Testis (tissue), 3 donors: Measurements from ENCODE around the gene ALK. TPM values are rescaled to one million over a fixed set of nuclear protein-coding genes. Genes with fewer than 3 reads are reported as not detected.

ENCODE experiments used
- DNase-seq: peaks from one replicate; pipeline ENCODE4 v3.0.0-alpha.2; 2019
- H3K27ac ChIP-seq, 2 donors: fragments of 200-600 bp; sonication (generic); one replicate each; pipeline ENCODE4 v1.5.1; 2019
- H3K27me3 ChIP-seq: fragments of 200-600 bp; sonication (generic); one replicate; pipeline ENCODE4 v1.5.1; 2019
- H3K36me3 ChIP-seq: fragments of 200-600 bp; sonication (generic); one replicate; pipeline ENCODE4 v1.5.1; 2017; ENCODE audit warnings: low read depth; ENCODE audit errors: missing control alignments
- H3K4me1 ChIP-seq: fragments of 200-600 bp; sonication (generic); one replicate; pipeline ENCODE4 v1.5.1; 2019
- H3K4me3 ChIP-seq, 2 donors: fragments of 200-600 bp; sonication (generic); one replicate each; pipeline ENCODE4 v1.5.1; 2017 to 2019
- H3K9me3 ChIP-seq: fragments of 200-600 bp; sonication (generic); one replicate; pipeline ENCODE4 v1.5.1; 2017
- CTCF ChIP-seq, 3 experiments: fragments of 450-650 bp in 2 of 3; fragments of 200-600 bp in 1 of 3; sonication (generic) in 1 of 3; IDR thresholded peaks; one replicate each; pipeline ENCODE4 v1.5.1; 2016 to 2019; ENCODE audit warnings: antibody characterized with exemption in 3 of 3, mild to moderate bottlenecking in 2 of 3, moderate library complexity in 1 of 3
- POLR2A ChIP-seq: fragments of 450-650 bp; IDR thresholded peaks from one replicate; pipeline ENCODE4 v1.6.1; 2017; ENCODE audit warnings: antibody characterized with exemption, mild to moderate bottlenecking, moderate library complexity
- WGBS, 2 donors: methylation state at CpG; one replicate each; pipeline ENCODE4 v1.1.5; 2018; 5-methylcytosine and 5-hydroxymethylcytosine counted together
- intact Hi-C: fragments of 100-400 bp; cut with DNase I; formaldehyde crosslinking; loops from one replicate; pipeline ENCODE4 v1.15.1; 2023; ENCODE audit warnings: low total_unique reads
- polyA plus RNA-seq: library from polyadenylated mRNA; stranded (reverse); fragments of 350-450 nt; fragmentation: Illumina TruSeq; extraction: RNeasy Lipid Tissue Mini Kit (QIAGEN cat#74804); gene quantifications from one replicate; pipeline ENCODE4 v1.2.3, GENCODE V29; 2014; ENCODE audit warnings: low read depth, low replicate concordance; ENCODE audit not compliant: insufficient read depth
- total RNA-seq, 2 donors: library from RNA; depleted of rRNA; stranded (reverse); fragments of >200 nt; gene quantifications; one replicate each; pipeline ENCODE4 v1.2.3, GENCODE V29; 2016

The ALK gene
- total and polyA plus RNA-seq, 3 donors from 2014 or later: 2.1 to 3.8 (median 3.8) TPM

- 63 to 73% methylated on average over 4 of the region's 4 CpGs for WGBS, 2 donors
- Histone ChIP-seq H3K36me3 (no peaks in the 10 kb centered on the region), H3K4me1 (no peaks in the 10 kb centered on the region), H3K4me3 (no peak overlapping the region), H3K27ac (no peak overlapping the region), H3K9me3 (no peaks in the 10 kb centered on the region), H3K27me3 (no peaks in the 10 kb centered on the region)
- TF ChIP-seq POLR2A (no peak), CTCF (IDR thresholded peaks at IDR 0.05) (no peak)
- intact Hi-C loops: no loop called here
- no peak for DNase-seq
These were observed 764.3 kb downstream of the ALK start for GRCh38 chr2:29157131-29157530.

- no peaks in the 10 kb centered on the region for H3K9me3 ChIP-seq
- intact Hi-C loops: no loop called here
- H3K27me3 ChIP-seq: no peaks in the 10 kb centered on the region
- H3K4me3 ChIP-seq: no peak overlapping the region
- 82 to 85% methylated on average over 2 of the region's 2 CpGs for WGBS, 2 donors
- DNase-seq: no peak
- no peaks in the 10 kb centered on the region for H3K4me1 ChIP-seq
- H3K36me3 ChIP-seq: no peaks in the 10 kb centered on the region
- H3K27ac ChIP-seq: no peak overlapping the region
- no peak for TF ChIP-seq CTCF (IDR thresholded peaks at IDR 0.05)
- TF ChIP-seq POLR2A: no peak
These were observed 765.8 kb downstream of the ALK start for GRCh38 chr2:29155578-29155977.

- no peaks in the 10 kb centered on the region for H3K27me3 ChIP-seq
- 95% methylated on average over 2 of the region's 2 CpGs; no CpG with 5 or more reads in 1 of the 2 donors for WGBS, 2 donors
- no peaks in the 10 kb centered on the region for H3K9me3 ChIP-seq
- no peak for DNase-seq
- no peak overlapping the region for H3K27ac ChIP-seq
- TF ChIP-seq POLR2A (no peak), CTCF (IDR thresholded peaks at IDR 0.05) (no peak)
- no peaks in the 10 kb centered on the region for H3K36me3 ChIP-seq
- intact Hi-C loops: no loop called here
- no peak overlapping the region for H3K4me3 ChIP-seq
- no peaks in the 10 kb centered on the region for H3K4me1 ChIP-seq
These were observed 766.8 kb downstream of the ALK start for GRCh38 chr2:29154610-29155009.

GRCh38 chr2:29147963-29148362 lies 773.4 kb downstream of the ALK start:
- no peak for DNase-seq
- H3K9me3 ChIP-seq: no peaks in the 10 kb centered on the region
- H3K27ac ChIP-seq: no peak overlapping the region
- H3K4me3 ChIP-seq: no peak overlapping the region
- H3K27me3 ChIP-seq: no peaks in the 10 kb centered on the region
- intact Hi-C loops: no loop called here
- TF ChIP-seq POLR2A: no peak
- no peak for TF ChIP-seq CTCF (IDR thresholded peaks at IDR 0.05)
- WGBS, 2 donors: 73 to 74% methylated on average over 3 of the region's 3 CpGs
- H3K36me3 ChIP-seq: no peaks in the 10 kb centered on the region
- no peaks in the 10 kb centered on the region for H3K4me1 ChIP-seq

- 86 to 97% methylated on average over 3 of the region's 3 CpGs for WGBS, 2 donors
These were observed 775.2 kb downstream of the ALK start for GRCh38 chr2:29146197-29146596.

More at GRCh38 chr2:29146197-29146596, 775.2 kb downstream of the ALK start:
- no peak for DNase-seq
- no peak for TF ChIP-seq CTCF (IDR thresholded peaks at IDR 0.05)
- no peak for TF ChIP-seq POLR2A
- no peaks in the 10 kb centered on the region for H3K4me1 ChIP-seq
- H3K9me3 ChIP-seq: no peaks in the 10 kb centered on the region
- H3K36me3 ChIP-seq: no peaks in the 10 kb centered on the region
- intact Hi-C loops: no loop called here
- H3K27ac ChIP-seq: no peak overlapping the region
- H3K4me3 ChIP-seq: no peak overlapping the region
- no peaks in the 10 kb centered on the region for H3K27me3 ChIP-seq
